B cell (primary cell): ENCODE data around the gene PDE4B. TPM values are rescaled to one million over a fixed set of nuclear protein-coding genes. Genes with fewer than 3 reads are reported as not detected.

Experiments used
- ATAC-seq: fragments of 200-7000 bp; cut with Tn5 transposase; one replicate; pipeline ENCODE4 v1.10.0; 2021; ENCODE audit warnings: low read depth, mild to moderate bottlenecking, moderate number of reproducible peaks, moderate library complexity
- CTCF ChIA-PET: fragments of 350-600 bp; sonication (Branson Sonifier 250); formaldehyde crosslinking; loops from one replicate; lab custom pipeline; 2021; ENCODE audit warnings: antibody characterized with exemption, inconsistent platforms; lab: Charles Lee
- POLR2A ChIA-PET: fragments of 350-600 bp; sonication (Branson Sonifier 250); formaldehyde crosslinking; loops from one replicate; lab custom pipeline; 2021; ENCODE audit warnings: antibody characterized with exemption; lab: Charles Lee
- DNase-seq: peaks from one replicate; pipeline ENCODE4 v3.0.0; 2013
- H2AFZ ChIP-seq: 2 replicates; pipeline ENCODE4 v1.6.1; 2012; ENCODE audit warnings: mild to moderate bottlenecking, low read depth, low read length; ENCODE audit not compliant: insufficient read depth, poor library complexity, severe bottlenecking
- H3K27ac ChIP-seq, 2 donors: 1 replicate in 1 of 2; 2 replicates in 1 of 2; pipeline ENCODE4 v1.5.1; 2012 to 2013; ENCODE audit warnings: low read length in 2 of 2, mild to moderate bottlenecking in 2 of 2, moderate library complexity in 1 of 2
- H3K27me3 ChIP-seq, 4 experiments: fragments of 200-600 bp in 1 of 4; sonication (generic) in 1 of 4; replicated peaks in 1 of 4; 1 replicate in 2 of 4; 2 replicates in 2 of 4; pipeline versions ENCODE4 v1.6.1 to v1.7.0; 2013 to 2016; ENCODE audit warnings: low read length in 3 of 4, mild to moderate bottlenecking in 2 of 4, mixed read lengths in 1 of 4, moderate library complexity in 1 of 4; ENCODE audit not compliant: insufficient read depth in 4 of 4, control insufficient read depth in 3 of 4; ENCODE audit errors: control extremely low read depth in 1 of 4
- H3K36me3 ChIP-seq, 2 experiments: replicated peaks in 1 of 2; 1 replicate in 1 of 2; 2 replicates in 1 of 2; pipeline versions ENCODE4 v1.6.1 to v1.7.1; 2013; ENCODE audit warnings: low read length in 1 of 2; ENCODE audit not compliant: insufficient read depth in 2 of 2, control insufficient read depth in 1 of 2; ENCODE audit errors: control extremely low read depth in 1 of 2, extremely low read depth in 1 of 2
- H3K4me1 ChIP-seq, 2 donors: fragments of 200-600 bp in 1 of 2; sonication (generic) in 1 of 2; 1 replicate in 1 of 2; 2 replicates in 1 of 2; pipeline versions ENCODE4 v1.5.1 to v1.6.1; 2013 to 2017; ENCODE audit warnings: low read length in 2 of 2; ENCODE audit not compliant: control insufficient read depth in 2 of 2, insufficient read depth in 2 of 2
- H3K4me2 ChIP-seq: replicated peaks from 2 replicates; pipeline ENCODE3; 2012; ENCODE audit warnings: mild to moderate bottlenecking, low read depth, low read length; ENCODE audit not compliant: poor library complexity, severe bottlenecking
- H3K4me3 ChIP-seq, 5 experiments: fragments of 200-600 bp in 1 of 5; sonication (generic) in 1 of 5; 1 replicate in 3 of 5; 2 replicates in 2 of 5; pipeline versions ENCODE4 v1.5.1 to v1.7.0; 2011 to 2016; ENCODE audit warnings: low read length in 4 of 5, mild to moderate bottlenecking in 4 of 5, low read depth in 2 of 5, control low read depth in 1 of 5, moderate library complexity in 1 of 5; ENCODE audit not compliant: insufficient read depth in 1 of 5; ENCODE audit errors: control extremely low read depth in 1 of 5, extremely low read depth in 1 of 5
- H3K79me2 ChIP-seq: fragments of 200-600 bp; sonication (generic); one replicate; pipeline ENCODE4 v1.6.0; 2016; ENCODE audit warnings: low read length; ENCODE audit not compliant: control insufficient read depth, insufficient read depth
- H3K9ac ChIP-seq: fragments of 200-600 bp; sonication (generic); 2 replicates; pipeline ENCODE4 v1.6.1; 2017; ENCODE audit warnings: mild to moderate bottlenecking, low read length, moderate library complexity
- H3K9me3 ChIP-seq, 3 donors: one replicate each; pipeline versions ENCODE4 v1.6.1 to v1.7.1; 2013; ENCODE audit warnings: low read length in 2 of 3; ENCODE audit not compliant: control insufficient read depth in 2 of 3, insufficient read depth in 1 of 3; ENCODE audit errors: control extremely low read depth in 1 of 3
- H4K20me1 ChIP-seq: 2 replicates; pipeline ENCODE4 v1.6.0; 2012; ENCODE audit warnings: mild to moderate bottlenecking, low read length; ENCODE audit not compliant: insufficient read depth, control insufficient read depth, poor library complexity, severe bottlenecking
- H3K27ac Mint-ChIP-seq: one replicate; pipeline ENCODE4 v1.8.0; 2021; ENCODE audit warnings: mixed read lengths
- H3K27me3 Mint-ChIP-seq: one replicate; pipeline ENCODE4 v1.8.0; 2021; ENCODE audit warnings: mixed read lengths
- H3K4me1 Mint-ChIP-seq: one replicate; pipeline ENCODE4 v1.8.0; 2021; ENCODE audit warnings: mixed read lengths
- H3K4me3 Mint-ChIP-seq: one replicate; pipeline ENCODE4 v1.8.0; 2021; ENCODE audit warnings: mixed read lengths
- H3K9me3 Mint-ChIP-seq: one replicate; pipeline ENCODE4 v1.8.0; 2022; ENCODE audit warnings: mixed read lengths; ENCODE audit not compliant: insufficient read depth
- CTCF ChIP-seq: fragments of 200-600 bp; IDR thresholded peaks from one replicate; pipeline ENCODE4 v1.8.0; 2022; ENCODE audit warnings: antibody characterized with exemption, mild to moderate bottlenecking
- EZH2 ChIP-seq: IDR thresholded peaks from 2 replicates; pipeline ENCODE4 v1.6.1; 2012; ENCODE audit warnings: borderline replicate concordance, low read depth, mild to moderate bottlenecking, moderate library complexity, low read length; ENCODE audit not compliant: insufficient read depth, poor library complexity, severe bottlenecking
- WGBS: methylation state at CpG from one replicate; pipeline ENCODE4 v1.1.5; 2013; ENCODE audit warnings: missing lambda C conversion rate; ENCODE audit not compliant: insufficient coverage; 5-methylcytosine and 5-hydroxymethylcytosine counted together
- intact Hi-C: fragments of 100-400 bp; cut with micrococcal nuclease; formaldehyde crosslinking; loops from one replicate; pipeline ENCODE4 v1.10.0; 2022
- polyA plus RNA-seq: library from polyadenylated mRNA; depleted of rRNA; stranded (reverse); fragments of >200 nt; gene quantifications from 2 replicates; pipeline ENCODE4 v1.2.3, GENCODE V29; 2012
- total RNA-seq, 2 donors: library from RNA; stranded (reverse); fragments of 120-200 nt in 1 of 2; gene quantifications; 1 replicate in 1 of 2; 2 replicates in 1 of 2; pipeline versions ENCODE4 v1.2.3 to v1.2.4, GENCODE V29; 2013 to 2022

Gene PDE4B
- total and polyA plus RNA-seq, 2 donors (not counting 1 experiment from before 2014, with no cell fraction given), result 63.7 to 242 TPM

- Histone ChIP-seq H3K4me1 (no peaks in the 10 kb centered on the region), H4K20me1 (no peaks in the 10 kb centered on the region), H3K79me2 (no peaks in the 10 kb centered on the region), H2AFZ (no peak overlapping the region), H3K36me3 (no peaks in the 10 kb centered on the region), H3K4me3 (no peak overlapping the region), H3K9me3 (peaks cover 0 to 24% (median 8%) of the 10 kb centered on the region in 3 donors), H3K9ac (no peak overlapping the region), H3K4me2 (no peak overlapping the region), H3K27me3 (no peaks in the 10 kb centered on the region), H3K27ac (no peak overlapping the region)
- DNase-seq, result no peak
- H3K27me3 Mint-ChIP-seq, result peaks cover 3% of the 10 kb centered on the region
- ChIA-PET POLR2A (no interaction called here), CTCF (no interaction called here)
- no peaks in the 10 kb centered on the region for H3K4me1 Mint-ChIP-seq
- no peak for TF ChIP-seq CTCF
- TF ChIP-seq EZH2, result no peak
- H3K27ac Mint-ChIP-seq, result no peak overlapping the region
- no peak for ATAC-seq
- peaks cover 15% of the 10 kb centered on the region for H3K9me3 Mint-ChIP-seq
- WGBS, result 100% methylated on average over 1 of the region's 1 CpG
- intact Hi-C loops, result no loop called here
- no peak overlapping the region for H3K4me3 Mint-ChIP-seq
Observed at GRCh38 chr1:65744731-65745130, 48.0 kb upstream of the PDE4B start.

GRCh38 chr1:65751961-65752360 lies 40.7 kb upstream of the PDE4B start:
- H3K27me3 Mint-ChIP-seq, result no peaks in the 10 kb centered on the region
- H3K27ac Mint-ChIP-seq, result no peak overlapping the region
- Histone ChIP-seq H4K20me1 (no peaks in the 10 kb centered on the region), H3K27ac (no peak overlapping the region), H3K9me3 (no peaks in the 10 kb centered on the region), H3K27me3 (no peaks in the 10 kb centered on the region), H3K79me2 (no peaks in the 10 kb centered on the region), H3K4me3 (no peak overlapping the region), H3K9ac (no peak overlapping the region), H2AFZ (no peak overlapping the region), H3K4me1 (no peaks in the 10 kb centered on the region), H3K4me2 (no peak overlapping the region), H3K36me3 (no peaks in the 10 kb centered on the region)
- DNase-seq (no peak), ATAC-seq (no peak)
- H3K9me3 Mint-ChIP-seq, result no peaks in the 10 kb centered on the region
- 33% methylated on average over 1 of the region's 3 CpGs for WGBS
- no peak overlapping the region for H3K4me3 Mint-ChIP-seq
- CTCF ChIA-PET, result no interaction called here
- POLR2A ChIA-PET, result no interaction called here
- no peaks in the 10 kb centered on the region for H3K4me1 Mint-ChIP-seq
- no peak for TF ChIP-seq CTCF
- TF ChIP-seq EZH2, result no peak
- intact Hi-C loops, result no loop called here
